IMR-90 (cell line): ENCODE data around the gene SUGCT. TPM values are rescaled to one million over a fixed set of nuclear protein-coding genes. Genes with fewer than 3 reads are reported as not detected.

Experiments
- ATAC-seq: fragments of 200-7000 bp; cut with Tn5 transposase; 2 replicates; pipeline ENCODE4 v1.9.1; 2020; ENCODE audit warnings: low read depth, mild to moderate bottlenecking, moderate library complexity
- BruUV-seq: library from RNA; stranded (reverse); fragments of 400-500 nt; replicated peaks from 2 replicates; lab custom pipeline; 2021; lab: Mats Ljungman, UMichigan
- CTCF ChIA-PET: fragments of 300-600 bp; formaldehyde crosslinking; extraction: SDS; loops from one replicate; lab custom pipeline; 2021; ENCODE audit warnings: antibody characterized with exemption; lab: Yijun Ruan, JAX
- POLR2A ChIA-PET: fragments of 300-600 bp; sonication (Branson Sonifier 250); formaldehyde crosslinking; loops from one replicate; lab custom pipeline; 2022; ENCODE audit warnings: antibody characterized with exemption; ENCODE audit not compliant: unreplicated experiment; lab: Charles Lee
- DNase-seq: peaks from one replicate; pipeline ENCODE4 v3.0.0; 2013
- H2AFZ ChIP-seq: replicated peaks from 2 replicates; pipeline ENCODE3; 2013; ENCODE audit warnings: low read length, mild to moderate bottlenecking; ENCODE audit not compliant: poor library complexity
- H2AK5ac ChIP-seq: 2 replicates; pipeline ENCODE4 v1.6.1; 2013; ENCODE audit warnings: low read depth, low read length, inconsistent platforms
- H2AK9ac ChIP-seq: replicated peaks from 2 replicates; pipeline ENCODE3; 2013; ENCODE audit warnings: mild to moderate bottlenecking, low read depth, low read length, moderate library complexity; ENCODE audit not compliant: poor library complexity
- H2BK120ac ChIP-seq: 2 replicates; pipeline ENCODE4 v1.6.1; 2013; ENCODE audit warnings: low read depth, low read length, inconsistent platforms
- H2BK15ac ChIP-seq: 3 replicates; pipeline ENCODE4 v1.6.1; 2013; ENCODE audit warnings: low read depth, low read length, inconsistent platforms
- H2BK20ac ChIP-seq: 2 replicates; pipeline ENCODE4 v1.6.1; 2013; ENCODE audit warnings: low read depth, mild to moderate bottlenecking, inconsistent platforms, low read length, moderate library complexity
- H2BK5ac ChIP-seq: 2 replicates; pipeline ENCODE4 v1.6.1; 2013; ENCODE audit warnings: mild to moderate bottlenecking, low read depth, low read length, inconsistent platforms; ENCODE audit not compliant: poor library complexity, severe bottlenecking
- H3K14ac ChIP-seq: replicated peaks from 2 replicates; pipeline ENCODE4 v1.6.1; 2013; ENCODE audit warnings: low read depth, low read length, inconsistent platforms
- H3K18ac ChIP-seq: 2 replicates; pipeline ENCODE4 v1.6.1; 2013; ENCODE audit warnings: low read depth, low read length, control low read depth
- H3K23ac ChIP-seq: 2 replicates; pipeline ENCODE4 v1.6.1; 2013; ENCODE audit warnings: low read depth, low read length, inconsistent platforms
- H3K27ac ChIP-seq: 2 replicates; pipeline ENCODE4 v1.5.1; 2013; ENCODE audit warnings: mild to moderate bottlenecking, control low read depth, low read length; ENCODE audit not compliant: insufficient read depth
- H3K27me3 ChIP-seq: 2 replicates; pipeline ENCODE4 v1.6.1; 2013; ENCODE audit warnings: low read length; ENCODE audit not compliant: control insufficient read depth, insufficient read depth
- H3K36me3 ChIP-seq: 2 replicates; pipeline ENCODE4 v1.6.1; 2013; ENCODE audit warnings: low read length, mixed read lengths; ENCODE audit not compliant: control insufficient read depth, insufficient read depth
- H3K4ac ChIP-seq: 2 replicates; pipeline ENCODE4 v1.6.1; 2013; ENCODE audit warnings: low read depth, low read length, inconsistent platforms
- H3K4me1 ChIP-seq: 2 replicates; pipeline ENCODE4 v1.6.1; 2013; ENCODE audit warnings: low read length, mixed read lengths; ENCODE audit not compliant: control insufficient read depth, insufficient read depth
- H3K4me2 ChIP-seq: 2 replicates; pipeline ENCODE4 v1.6.1; 2013; ENCODE audit warnings: low read depth, mild to moderate bottlenecking, control low read depth, low read length, moderate library complexity
- H3K4me3 ChIP-seq: 2 replicates; pipeline ENCODE4 v1.5.1; 2013; ENCODE audit warnings: low read depth, mild to moderate bottlenecking, control low read depth, low read length, moderate library complexity; ENCODE audit not compliant: insufficient read depth
- H3K56ac ChIP-seq: 2 replicates; pipeline ENCODE4 v1.6.1; 2013; ENCODE audit warnings: low read length, inconsistent platforms; ENCODE audit not compliant: insufficient read depth; ENCODE audit errors: extremely low read depth
- H3K79me1 ChIP-seq, 2 experiments: 2 replicates each; pipeline ENCODE4 v1.6.1; 2013; ENCODE audit warnings: low read length in 2 of 2, inconsistent platforms in 1 of 2, low read depth in 1 of 2
- H3K9ac ChIP-seq: 2 replicates; pipeline ENCODE4 v1.6.1; 2013; ENCODE audit warnings: low read depth, low read length, control low read depth
- H3K9me1 ChIP-seq: 2 replicates; pipeline ENCODE4 v1.6.1; 2013; ENCODE audit warnings: low read length, inconsistent platforms; ENCODE audit not compliant: insufficient read depth
- H3K9me3 ChIP-seq: 2 replicates; pipeline ENCODE4 v1.6.1; 2013; ENCODE audit warnings: low read length; ENCODE audit not compliant: control insufficient read depth, insufficient read depth
- H4K20me1 ChIP-seq: 2 replicates; pipeline ENCODE4 v1.6.1; 2013; ENCODE audit warnings: low read length, inconsistent platforms; ENCODE audit not compliant: insufficient read depth
- H4K5ac ChIP-seq: 2 replicates; pipeline ENCODE4 v1.6.1; 2013; ENCODE audit warnings: mild to moderate bottlenecking, low read depth, low read length, control low read depth
- H4K8ac ChIP-seq, 2 experiments: 2 replicates each; pipeline ENCODE4 v1.6.1; 2013; ENCODE audit warnings: low read depth in 2 of 2, low read length in 2 of 2, control low read depth in 1 of 2, inconsistent platforms in 1 of 2
- H4K91ac ChIP-seq: 2 replicates; pipeline ENCODE4 v1.6.1; 2013; ENCODE audit warnings: low read depth, low read length, inconsistent platforms; ENCODE audit not compliant: insufficient read depth
- BHLHE40 ChIP-seq: fragments of 150-350 bp; IDR thresholded peaks from 2 replicates; pipeline ENCODE4 v1.6.1; 2016; ENCODE audit warnings: mild to moderate bottlenecking, low read depth, low read length
- CEBPB ChIP-seq: IDR thresholded peaks from 2 replicates; pipeline ENCODE4 v1.6.1; 2012; ENCODE audit warnings: low read depth, low read length, improper control_type of control experiment
- CHD1 ChIP-seq: IDR thresholded peaks from 2 replicates; pipeline ENCODE4 v1.6.1; 2012; ENCODE audit warnings: low read depth, low read length, improper control_type of control experiment
- FOS ChIP-seq: fragments of 150-350 bp; IDR thresholded peaks from 2 replicates; pipeline ENCODE4 v1.6.1; 2016; ENCODE audit warnings: low read depth, low read length
- MAFK ChIP-seq: IDR thresholded peaks from 2 replicates; pipeline ENCODE4 v1.6.1; 2012; ENCODE audit warnings: low read depth, low read length, improper control_type of control experiment
- MAZ ChIP-seq: IDR thresholded peaks from 2 replicates; pipeline ENCODE4 v1.6.1; 2012; ENCODE audit warnings: low read depth, mild to moderate bottlenecking, low read length, improper control_type of control experiment, moderate library complexity, borderline replicate concordance
- MXI1 ChIP-seq: IDR thresholded peaks from 2 replicates; pipeline ENCODE4 v1.6.1; 2012; ENCODE audit warnings: low read depth, mild to moderate bottlenecking, low read length, moderate library complexity, borderline replicate concordance
- NFE2L2 ChIP-seq: fragments of 150-350 bp; IDR thresholded peaks from 2 replicates; pipeline ENCODE4 v1.6.1; 2016; ENCODE audit warnings: low read depth, mild to moderate bottlenecking, low read length
- POLR2A ChIP-seq: IDR thresholded peaks from 2 replicates; pipeline ENCODE4 v1.6.1; 2012; ENCODE audit warnings: mild to moderate bottlenecking, low read depth, low read length
- RAD21 ChIP-seq: IDR thresholded peaks from 2 replicates; pipeline ENCODE4 v1.6.1; 2012; ENCODE audit warnings: low read length, improper control_type of control experiment
- RCOR1 ChIP-seq: IDR thresholded peaks from 2 replicates; pipeline ENCODE4 v1.6.1; 2012; ENCODE audit warnings: mild to moderate bottlenecking, low read length, improper control_type of control experiment; ENCODE audit not compliant: insufficient replicate concordance
- RFX5 ChIP-seq: IDR thresholded peaks from 2 replicates; pipeline ENCODE4 v1.8.0; 2012; ENCODE audit warnings: low read depth, mild to moderate bottlenecking, low read length, moderate library complexity
- SMC3 ChIP-seq: fragments of 150-350 bp; IDR thresholded peaks from 2 replicates; pipeline ENCODE4 v1.6.1; 2016; ENCODE audit warnings: low read depth, mild to moderate bottlenecking, antibody characterized with exemption, low read length, moderate library complexity
- dilution Hi-C: fragments of 300-500 bp; cut with HindIII; formaldehyde crosslinking; loops from one replicate; pipeline ENCODE4 v1.14.3; 2018; ENCODE audit warnings: low sequenced_read_pairs; ENCODE audit not compliant: unreplicated experiment
- in situ Hi-C: fragments of 300-500 bp; cut with MboI; formaldehyde crosslinking; loops from 3 replicates; pipeline ENCODE4 v1.14.3; 2019; ENCODE audit warnings: low sequenced_read_pairs, inconsistent platforms, mixed read lengths
- intact Hi-C: fragments of 100-400 bp; cut with micrococcal nuclease; formaldehyde crosslinking; loops from 2 replicates; pipeline ENCODE4 v1.10.0; 2022
- polyA plus RNA-seq, 3 experiments: library from polyadenylated mRNA; depleted of rRNA; stranded (reverse); fragments of >200 nt; gene quantifications; 2 replicates each; pipeline ENCODE4 v1.2.3, GENCODE V29; 2012; ENCODE audit warnings: low replicate concordance in 1 of 3
- total RNA-seq: library from RNA; depleted of rRNA; stranded (reverse); fragments of >200 nt; gene quantifications from 2 replicates; pipeline ENCODE4 v1.2.3, GENCODE V29; 2012
- TF ChIP-seq, protein P1 (sequence below): fragments of 150-350 bp; IDR thresholded peaks from 2 replicates; pipeline ENCODE4 v1.6.1; 2016; ENCODE audit warnings: low read depth, mild to moderate bottlenecking, low read length, moderate library complexity, borderline replicate concordance
- TF ChIP-seq, protein P2 (sequence below): fragments of 150-350 bp; IDR thresholded peaks from 2 replicates; pipeline ENCODE4 v1.6.1; 2017; ENCODE audit warnings: mild to moderate bottlenecking, antibody characterized with exemption, low read length, low read depth
- TF ChIP-seq, protein P3 (sequence below): conservative IDR thresholded peaks from 2 replicates; pipeline ENCODE4 v1.5.1; 2012; ENCODE audit warnings: mild to moderate bottlenecking, low read depth, low read length, improper control_type of control experiment

The SUGCT gene
- total and polyA plus RNA-seq, 2 of the 4 experiments (the other 2 are of a cell fraction) = 5.9 to 8.3 TPM

DNA sequence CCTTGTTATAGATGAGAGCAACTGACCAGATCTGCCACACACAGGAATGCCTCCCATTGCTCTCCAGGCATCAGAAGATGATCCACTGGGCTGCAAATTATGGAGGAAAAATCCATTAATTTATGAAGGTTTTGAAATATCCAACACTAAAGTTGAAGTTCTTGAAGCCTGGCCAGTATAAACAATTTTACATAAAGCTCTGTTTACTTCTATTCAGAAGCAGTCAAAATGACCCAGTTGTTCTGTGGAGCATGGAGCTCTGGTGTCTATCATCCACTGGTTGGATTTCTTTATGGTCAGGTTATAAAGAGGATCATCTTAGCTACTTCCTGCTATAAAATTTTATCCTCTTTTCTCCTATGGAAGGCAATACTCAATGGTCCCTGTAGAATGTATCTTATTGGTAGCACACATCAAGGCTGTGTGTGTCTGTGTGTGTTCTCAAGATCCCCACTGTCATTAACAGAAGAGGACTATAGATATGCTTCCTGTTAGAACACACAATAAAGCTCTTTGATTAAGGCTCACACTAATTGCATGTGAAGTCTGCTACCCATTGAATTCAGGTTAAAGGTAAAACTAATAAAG, 747.4 kb downstream of the SUGCT start:
- Histone ChIP-seq H4K20me1 (no peaks in the 10 kb centered on the region), H3K4me2 (no peak overlapping the region), H3K23ac (no peak overlapping the region), H3K14ac (no peak overlapping the region), H3K56ac (no peak overlapping the region), H3K79me1 (no peaks in the 10 kb centered on the region), H3K27me3 (no peaks in the 10 kb centered on the region), H4K8ac (no peak overlapping the region), H2BK5ac (no peak overlapping the region), H3K4me1 (peaks cover 7% of the 10 kb centered on the region), H3K9me3 (no peaks in the 10 kb centered on the region), H3K9me1 (peaks cover 2% of the 10 kb centered on the region; the same call in 1 of the 2 replicates), H4K91ac (no peak overlapping the region), H3K18ac (no peak overlapping the region), H3K9ac (no peak overlapping the region), H2AFZ (no peak overlapping the region), H2BK15ac (no peak overlapping the region), H4K5ac (no peak overlapping the region), H3K4ac (no peak overlapping the region), H2BK120ac (no peak overlapping the region), H3K36me3 (no peaks in the 10 kb centered on the region), H3K27ac (no peak overlapping the region), H2BK20ac (no peak overlapping the region), H2AK9ac (no peak overlapping the region), H2AK5ac (no peak overlapping the region), H3K4me3 (no peak overlapping the region)
- TF ChIP-seq, protein P1, sequence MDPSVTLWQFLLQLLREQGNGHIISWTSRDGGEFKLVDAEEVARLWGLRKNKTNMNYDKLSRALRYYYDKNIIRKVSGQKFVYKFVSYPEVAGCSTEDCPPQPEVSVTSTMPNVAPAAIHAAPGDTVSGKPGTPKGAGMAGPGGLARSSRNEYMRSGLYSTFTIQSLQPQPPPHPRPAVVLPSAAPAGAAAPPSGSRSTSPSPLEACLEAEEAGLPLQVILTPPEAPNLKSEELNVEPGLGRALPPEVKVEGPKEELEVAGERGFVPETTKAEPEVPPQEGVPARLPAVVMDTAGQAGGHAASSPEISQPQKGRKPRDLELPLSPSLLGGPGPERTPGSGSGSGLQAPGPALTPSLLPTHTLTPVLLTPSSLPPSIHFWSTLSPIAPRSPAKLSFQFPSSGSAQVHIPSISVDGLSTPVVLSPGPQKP = no peak
- TF ChIP-seq RCOR1 = no peak
- no peak for TF ChIP-seq RAD21
- TF ChIP-seq, protein P2, sequence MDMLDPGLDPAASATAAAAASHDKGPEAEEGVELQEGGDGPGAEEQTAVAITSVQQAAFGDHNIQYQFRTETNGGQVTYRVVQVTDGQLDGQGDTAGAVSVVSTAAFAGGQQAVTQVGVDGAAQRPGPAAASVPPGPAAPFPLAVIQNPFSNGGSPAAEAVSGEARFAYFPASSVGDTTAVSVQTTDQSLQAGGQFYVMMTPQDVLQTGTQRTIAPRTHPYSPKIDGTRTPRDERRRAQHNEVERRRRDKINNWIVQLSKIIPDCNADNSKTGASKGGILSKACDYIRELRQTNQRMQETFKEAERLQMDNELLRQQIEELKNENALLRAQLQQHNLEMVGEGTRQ = no peak
- no peak for TF ChIP-seq BHLHE40
- TF ChIP-seq SMC3 = no peak
- TF ChIP-seq CEBPB = no peak
- TF ChIP-seq FOS = no peak
- no peak for TF ChIP-seq RFX5
- TF ChIP-seq MAFK = no peak
- TF ChIP-seq, protein P3, sequence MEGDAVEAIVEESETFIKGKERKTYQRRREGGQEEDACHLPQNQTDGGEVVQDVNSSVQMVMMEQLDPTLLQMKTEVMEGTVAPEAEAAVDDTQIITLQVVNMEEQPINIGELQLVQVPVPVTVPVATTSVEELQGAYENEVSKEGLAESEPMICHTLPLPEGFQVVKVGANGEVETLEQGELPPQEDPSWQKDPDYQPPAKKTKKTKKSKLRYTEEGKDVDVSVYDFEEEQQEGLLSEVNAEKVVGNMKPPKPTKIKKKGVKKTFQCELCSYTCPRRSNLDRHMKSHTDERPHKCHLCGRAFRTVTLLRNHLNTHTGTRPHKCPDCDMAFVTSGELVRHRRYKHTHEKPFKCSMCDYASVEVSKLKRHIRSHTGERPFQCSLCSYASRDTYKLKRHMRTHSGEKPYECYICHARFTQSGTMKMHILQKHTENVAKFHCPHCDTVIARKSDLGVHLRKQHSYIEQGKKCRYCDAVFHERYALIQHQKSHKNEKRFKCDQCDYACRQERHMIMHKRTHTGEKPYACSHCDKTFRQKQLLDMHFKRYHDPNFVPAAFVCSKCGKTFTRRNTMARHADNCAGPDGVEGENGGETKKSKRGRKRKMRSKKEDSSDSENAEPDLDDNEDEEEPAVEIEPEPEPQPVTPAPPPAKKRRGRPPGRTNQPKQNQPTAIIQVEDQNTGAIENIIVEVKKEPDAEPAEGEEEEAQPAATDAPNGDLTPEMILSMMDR = no peak
- TF ChIP-seq NFE2L2 = no peak
- TF ChIP-seq POLR2A = no peak
- no peak for TF ChIP-seq MAZ
- no peak for TF ChIP-seq MXI1
- TF ChIP-seq CHD1 = no peak
- dilution Hi-C loops = no loop called here
- DNase-seq (no peak), ATAC-seq (no peak)
- intact Hi-C loops = no loop called here
- BruUV-seq = no TSS peak
- POLR2A ChIA-PET = no interaction called here
- CTCF ChIA-PET = no interaction called here
- in situ Hi-C loops = no loop called here
